Colonic mucosa (tissue), 4 donors: Measurements from ENCODE around the gene CDH8. TPM values are rescaled to one million over a fixed set of nuclear protein-coding genes. Genes with fewer than 3 reads are reported as not detected.

Experiments
- DNase-seq: peaks from one replicate; pipeline ENCODE4 v3.0.0-alpha.2; 2020
- H3K27ac ChIP-seq: fragments of 200-600 bp; one replicate; pipeline ENCODE4 v1.8.0; 2021
- H3K27me3 ChIP-seq: fragments of 200-600 bp; one replicate; pipeline ENCODE4 v1.8.0; 2021
- H3K36me3 ChIP-seq: fragments of 200-600 bp; one replicate; pipeline ENCODE4 v1.8.0; 2021
- H3K4me1 ChIP-seq: fragments of 200-600 bp; one replicate; pipeline ENCODE4 v1.8.0; 2021; ENCODE audit warnings: mild to moderate bottlenecking
- H3K4me3 ChIP-seq: fragments of 200-600 bp; one replicate; pipeline ENCODE4 v1.8.0; 2021
- H3K9ac ChIP-seq, 2 donors: one replicate each; pipeline ENCODE4 v1.7.0; 2013; ENCODE audit warnings: control low read depth in 2 of 2, low read depth in 2 of 2, low read length in 2 of 2
- H3K9me3 ChIP-seq: fragments of 200-600 bp; one replicate; pipeline ENCODE4 v1.8.0; 2021
- intact Hi-C: fragments of 100-400 bp; cut with DNase I; formaldehyde crosslinking; loops from one replicate; pipeline ENCODE4 v1.14.1; 2022
- total RNA-seq, 2 donors: library from RNA; stranded (reverse); fragmentation: NEBNext Ultra II Directional in 1 of 2; extraction: Animal tissue kit (Norgen Biotek cat#: 25700) in 1 of 2; gene quantifications; one replicate each; pipeline ENCODE4 v1.2.1, GENCODE V29; 2021
- TF ChIP-seq, protein P1 (sequence below): fragments of 200-600 bp; IDR thresholded peaks from one replicate; pipeline ENCODE4 v1.8.0; 2022; ENCODE audit warnings: antibody characterized with exemption, mild to moderate bottlenecking
- donor health status: healthy.
- donor health status: DM: no; HTN: no; CAD: no.
- donor health status: DM: no; HTN: no; CAD: no.

CDH8 gene
- total RNA-seq, 2 donors from 2014 or later = 0.13 to 0.69 TPM

DNA sequence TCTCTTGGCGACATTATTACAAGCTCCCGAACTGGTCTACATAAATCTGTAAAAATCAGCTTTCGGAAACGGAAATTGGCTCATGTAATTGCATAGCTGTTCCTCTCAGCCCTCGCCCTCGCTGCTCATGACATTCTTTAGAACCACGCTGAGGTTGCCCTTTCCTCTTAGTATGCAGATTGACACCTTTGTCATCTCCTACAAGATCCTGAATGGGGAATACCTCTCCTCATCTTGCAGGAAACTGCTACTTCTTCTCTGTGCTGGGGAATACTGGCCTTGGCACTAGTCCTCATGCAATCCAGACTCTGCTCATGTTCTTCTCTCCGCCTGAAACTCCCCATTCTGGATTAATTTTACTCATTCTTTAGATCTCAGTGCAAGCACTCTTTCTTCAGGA, 22.2 kb upstream of the CDH8 start:
- Histone ChIP-seq H3K27me3 (no peaks in the 10 kb centered on the region), H3K9me3 (no peaks in the 10 kb centered on the region), H3K36me3 (no peaks in the 10 kb centered on the region), H3K4me3 (no peak overlapping the region), H3K4me1 (no peaks in the 10 kb centered on the region), H3K27ac (no peak overlapping the region), H3K9ac (no peak overlapping the region)
- intact Hi-C loops = no loop called here
- TF ChIP-seq, protein P1, sequence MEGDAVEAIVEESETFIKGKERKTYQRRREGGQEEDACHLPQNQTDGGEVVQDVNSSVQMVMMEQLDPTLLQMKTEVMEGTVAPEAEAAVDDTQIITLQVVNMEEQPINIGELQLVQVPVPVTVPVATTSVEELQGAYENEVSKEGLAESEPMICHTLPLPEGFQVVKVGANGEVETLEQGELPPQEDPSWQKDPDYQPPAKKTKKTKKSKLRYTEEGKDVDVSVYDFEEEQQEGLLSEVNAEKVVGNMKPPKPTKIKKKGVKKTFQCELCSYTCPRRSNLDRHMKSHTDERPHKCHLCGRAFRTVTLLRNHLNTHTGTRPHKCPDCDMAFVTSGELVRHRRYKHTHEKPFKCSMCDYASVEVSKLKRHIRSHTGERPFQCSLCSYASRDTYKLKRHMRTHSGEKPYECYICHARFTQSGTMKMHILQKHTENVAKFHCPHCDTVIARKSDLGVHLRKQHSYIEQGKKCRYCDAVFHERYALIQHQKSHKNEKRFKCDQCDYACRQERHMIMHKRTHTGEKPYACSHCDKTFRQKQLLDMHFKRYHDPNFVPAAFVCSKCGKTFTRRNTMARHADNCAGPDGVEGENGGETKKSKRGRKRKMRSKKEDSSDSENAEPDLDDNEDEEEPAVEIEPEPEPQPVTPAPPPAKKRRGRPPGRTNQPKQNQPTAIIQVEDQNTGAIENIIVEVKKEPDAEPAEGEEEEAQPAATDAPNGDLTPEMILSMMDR = no peak
- no peak for DNase-seq

DNA sequence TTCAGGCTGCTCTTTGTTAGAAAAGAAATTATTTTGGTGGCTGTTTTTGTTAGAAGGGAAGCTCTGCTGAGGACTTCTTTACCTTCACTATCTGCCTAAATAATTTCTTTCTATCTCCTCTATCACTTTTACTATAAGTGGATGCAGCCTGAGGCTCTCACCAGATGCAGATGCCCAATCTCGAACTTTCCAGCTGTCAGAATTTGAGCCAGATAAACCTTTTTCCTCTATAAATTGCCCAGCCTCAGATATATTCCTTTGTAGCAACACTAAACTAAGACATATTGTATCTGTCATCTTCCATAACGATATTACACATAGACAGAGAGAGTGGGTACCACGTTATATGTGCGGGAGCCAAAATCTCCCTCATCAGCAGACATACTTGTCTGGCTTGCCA, 15.7 kb upstream of the CDH8 start:
- TF ChIP-seq, protein P1 = no peak
- Histone ChIP-seq H3K4me3 (no peak overlapping the region), H3K27me3 (no peaks in the 10 kb centered on the region), H3K27ac (no peak overlapping the region), H3K36me3 (no peaks in the 10 kb centered on the region), H3K9ac (no peak overlapping the region), H3K4me1 (no peaks in the 10 kb centered on the region), H3K9me3 (no peaks in the 10 kb centered on the region)
- DNase-seq = no peak
- intact Hi-C loops = no loop called here

DNA sequence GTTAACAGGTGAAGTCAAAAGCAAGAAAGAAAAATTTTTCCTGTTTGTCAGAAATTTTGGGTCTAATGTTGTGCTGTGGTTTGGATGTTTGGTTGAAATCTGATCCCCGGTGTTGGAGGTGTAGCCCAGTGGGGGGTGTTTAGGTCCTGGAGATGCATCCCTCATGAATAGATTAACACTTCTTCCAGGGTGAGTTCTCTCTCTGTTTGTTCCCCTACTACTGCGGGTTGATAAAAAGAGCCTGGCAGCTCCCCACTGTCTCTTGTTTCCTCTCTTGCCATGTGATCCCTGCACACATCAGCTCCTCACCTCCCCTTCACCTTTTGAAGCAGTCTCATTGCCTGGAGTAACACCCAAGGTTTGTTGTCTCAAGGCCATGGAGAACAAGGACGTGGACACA, 14.6 kb upstream of the CDH8 start:
- Histone ChIP-seq H3K4me1 (no peaks in the 10 kb centered on the region), H3K36me3 (no peaks in the 10 kb centered on the region), H3K4me3 (no peak overlapping the region), H3K9ac (no peak overlapping the region), H3K27ac (no peak overlapping the region), H3K27me3 (no peaks in the 10 kb centered on the region), H3K9me3 (no peaks in the 10 kb centered on the region)
- no peak for DNase-seq
- TF ChIP-seq, protein P1 = no peak
- intact Hi-C loops = no loop called here

DNA sequence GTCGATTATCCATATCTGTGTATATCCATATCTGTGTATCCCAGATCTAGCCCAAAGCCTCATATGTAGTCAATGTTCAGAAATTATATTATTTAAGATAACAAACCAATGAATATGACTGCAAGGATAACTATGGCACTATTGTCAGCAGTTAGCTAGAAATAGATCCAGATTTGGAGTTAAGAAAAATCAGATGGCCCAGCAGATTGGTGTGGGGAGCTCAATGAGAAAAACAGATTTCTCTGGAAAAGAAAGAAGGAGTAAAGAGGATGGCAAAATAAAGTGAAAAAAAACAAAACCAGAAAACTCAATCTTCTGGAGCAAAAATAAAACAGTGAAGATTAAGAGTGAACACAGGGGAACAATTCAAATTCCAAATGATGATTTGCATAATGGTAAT, 10.6 kb upstream of the CDH8 start:
- Histone ChIP-seq H3K9me3 (no peaks in the 10 kb centered on the region), H3K4me1 (no peaks in the 10 kb centered on the region), H3K9ac (no peak overlapping the region), H3K4me3 (no peak overlapping the region), H3K36me3 (no peaks in the 10 kb centered on the region), H3K27me3 (no peaks in the 10 kb centered on the region), H3K27ac (no peak overlapping the region)
- intact Hi-C loops = no loop called here
- TF ChIP-seq, protein P1 = no peak
- no peak for DNase-seq

- Histone ChIP-seq H3K4me3 (no peak overlapping the region), H3K9me3 (no peaks in the 10 kb centered on the region), H3K9ac (no peak overlapping the region), H3K36me3 (no peaks in the 10 kb centered on the region), H3K4me1 (no peaks in the 10 kb centered on the region), H3K27me3 (no peaks in the 10 kb centered on the region), H3K27ac (no peak overlapping the region)
- no peak for DNase-seq
- intact Hi-C loops = no loop called here
- TF ChIP-seq, protein P1 = no peak
These were observed 5.2 kb upstream of the CDH8 start for GRCh38 chr16:62041401-62041800.

DNA sequence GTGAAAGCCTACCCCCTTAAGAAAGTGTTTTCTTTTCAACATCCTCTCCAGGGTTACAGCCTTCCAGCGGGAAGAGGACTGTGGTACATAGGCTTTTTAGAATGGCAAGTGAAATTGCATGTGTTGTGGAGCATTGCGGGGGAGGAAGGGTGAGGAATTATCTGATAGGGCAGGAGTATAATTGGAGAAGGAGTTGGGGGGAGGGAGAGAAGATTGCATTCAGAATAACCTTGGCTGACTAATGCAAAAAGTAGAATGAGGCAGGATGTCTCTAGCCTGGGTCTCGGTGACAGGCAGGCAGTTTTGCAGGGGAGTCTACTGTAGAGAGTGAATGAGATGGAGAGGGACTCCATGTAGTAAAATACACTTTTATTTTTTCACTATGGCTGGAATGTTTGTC, 2.4 kb upstream of the CDH8 start:
- Histone ChIP-seq H3K27ac (no peak overlapping the region), H3K4me1 (no peaks in the 10 kb centered on the region), H3K9ac (no peak overlapping the region), H3K27me3 (peaks cover 5% of the 10 kb centered on the region), H3K9me3 (no peaks in the 10 kb centered on the region), H3K4me3 (no peak overlapping the region), H3K36me3 (no peaks in the 10 kb centered on the region)
- intact Hi-C loops = no loop called here
- no peak for DNase-seq
- TF ChIP-seq, protein P1 = no peak
